NCI-H2196 treated with DMSO at 0.1 percent for 48 hours (cell line): ENCODE data around the gene FKBP10.
A peak's percentile ranks its signal among the peaks of the same experiment; 100 is the strongest.
"Not testable (repeated sequence)": the region's sequence is repeated elsewhere in the genome, so short reads cannot be mapped to it uniquely, and the experiment has no call there.

Source experiments
- DNase-seq: peaks from one replicate; lab custom pipeline; 2025; ENCODE audit not compliant: unreplicated experiment; lab: John Stamatoyannopoulos, UW

The FKBP10 gene, protein sequence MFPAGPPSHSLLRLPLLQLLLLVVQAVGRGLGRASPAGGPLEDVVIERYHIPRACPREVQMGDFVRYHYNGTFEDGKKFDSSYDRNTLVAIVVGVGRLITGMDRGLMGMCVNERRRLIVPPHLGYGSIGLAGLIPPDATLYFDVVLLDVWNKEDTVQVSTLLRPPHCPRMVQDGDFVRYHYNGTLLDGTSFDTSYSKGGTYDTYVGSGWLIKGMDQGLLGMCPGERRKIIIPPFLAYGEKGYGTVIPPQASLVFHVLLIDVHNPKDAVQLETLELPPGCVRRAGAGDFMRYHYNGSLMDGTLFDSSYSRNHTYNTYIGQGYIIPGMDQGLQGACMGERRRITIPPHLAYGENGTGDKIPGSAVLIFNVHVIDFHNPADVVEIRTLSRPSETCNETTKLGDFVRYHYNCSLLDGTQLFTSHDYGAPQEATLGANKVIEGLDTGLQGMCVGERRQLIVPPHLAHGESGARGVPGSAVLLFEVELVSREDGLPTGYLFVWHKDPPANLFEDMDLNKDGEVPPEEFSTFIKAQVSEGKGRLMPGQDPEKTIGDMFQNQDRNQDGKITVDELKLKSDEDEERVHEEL

DNA sequence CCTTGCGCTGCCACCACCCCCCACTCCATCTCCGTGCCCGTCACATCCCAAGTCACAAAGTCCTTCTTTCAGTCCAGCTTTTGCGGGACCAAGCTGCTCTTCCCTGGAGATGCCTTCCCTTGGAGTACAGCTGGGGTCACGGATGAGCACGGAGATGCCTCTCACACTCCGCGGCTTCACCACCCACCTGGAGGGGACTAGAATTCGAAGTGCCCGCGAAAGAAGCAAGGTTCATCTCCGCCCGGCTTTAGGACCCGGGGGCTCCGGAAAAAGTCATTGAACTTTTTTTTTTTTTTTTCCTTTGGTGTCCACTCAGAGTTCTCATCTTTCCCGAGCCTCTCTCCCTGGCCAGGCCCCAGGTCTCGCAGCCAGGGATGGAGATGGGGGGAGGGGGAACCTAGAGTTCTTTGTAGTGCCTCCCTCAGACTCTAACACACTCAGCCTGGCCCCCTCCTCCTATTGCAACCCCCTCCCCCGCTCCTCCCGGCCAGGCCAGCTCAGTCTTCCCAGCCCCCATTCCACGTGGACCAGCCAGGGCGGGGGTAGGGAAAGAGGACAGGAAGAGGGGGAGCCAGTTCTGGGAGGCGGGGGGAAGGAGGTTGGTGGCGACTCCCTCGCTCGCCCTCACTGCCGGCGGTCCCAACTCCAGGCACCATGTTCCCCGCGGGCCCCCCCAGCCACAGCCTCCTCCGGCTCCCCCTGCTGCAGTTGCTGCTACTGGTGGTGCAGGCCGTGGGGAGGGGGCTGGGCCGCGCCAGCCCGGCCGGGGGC is at the start of gene FKBP10:
Gene FKBP10, plus strand, starts transcription at position 624 of the 771 bp plus-strand sequence. Its CDS starts 31 bp downstream, at position 655.
- peak; percentile 11 for DNase-seq

DNA sequence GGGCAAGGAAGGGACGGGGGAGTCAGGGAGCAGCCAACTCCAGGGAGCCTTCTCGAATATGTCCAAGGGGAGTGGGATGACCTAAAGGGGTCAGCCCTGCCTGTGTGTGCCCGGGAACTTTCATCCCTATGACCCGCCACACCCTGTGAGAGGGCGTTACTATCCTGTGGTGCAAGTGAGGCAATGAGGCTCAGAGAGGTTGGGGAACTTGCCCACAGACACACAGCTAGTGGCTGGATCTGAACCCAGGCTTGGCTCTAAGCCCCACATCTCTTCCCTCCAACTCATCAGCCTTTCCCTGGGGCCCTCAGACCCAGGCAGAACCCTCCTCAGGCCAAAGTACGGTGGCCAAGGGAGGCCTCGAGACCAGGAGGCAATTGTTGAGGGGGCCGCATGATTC is 49.5 kb upstream of the FKBP10 start:
- DNase-seq: no peak

DNA sequence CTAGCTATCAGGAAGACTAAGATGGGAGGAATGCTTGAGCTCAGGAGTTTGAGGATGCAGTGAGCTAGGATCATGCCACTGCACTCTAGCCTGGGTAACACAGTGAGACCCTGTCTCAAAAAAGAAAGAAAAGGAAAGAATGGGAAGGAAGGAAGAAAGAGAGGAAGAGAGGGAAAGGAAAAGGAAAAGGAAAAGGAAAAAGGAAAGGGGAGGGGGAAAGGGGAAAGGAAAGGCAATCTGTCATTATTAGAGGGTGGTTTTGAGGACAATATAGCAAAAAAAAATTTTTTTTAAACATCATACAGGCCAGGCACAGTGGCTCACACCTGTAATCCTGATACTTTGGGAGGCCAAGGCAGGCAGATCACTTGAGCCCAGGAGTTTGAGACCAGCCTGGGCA is 46.7 kb upstream of the FKBP10 start:
- no peak for DNase-seq

DNA sequence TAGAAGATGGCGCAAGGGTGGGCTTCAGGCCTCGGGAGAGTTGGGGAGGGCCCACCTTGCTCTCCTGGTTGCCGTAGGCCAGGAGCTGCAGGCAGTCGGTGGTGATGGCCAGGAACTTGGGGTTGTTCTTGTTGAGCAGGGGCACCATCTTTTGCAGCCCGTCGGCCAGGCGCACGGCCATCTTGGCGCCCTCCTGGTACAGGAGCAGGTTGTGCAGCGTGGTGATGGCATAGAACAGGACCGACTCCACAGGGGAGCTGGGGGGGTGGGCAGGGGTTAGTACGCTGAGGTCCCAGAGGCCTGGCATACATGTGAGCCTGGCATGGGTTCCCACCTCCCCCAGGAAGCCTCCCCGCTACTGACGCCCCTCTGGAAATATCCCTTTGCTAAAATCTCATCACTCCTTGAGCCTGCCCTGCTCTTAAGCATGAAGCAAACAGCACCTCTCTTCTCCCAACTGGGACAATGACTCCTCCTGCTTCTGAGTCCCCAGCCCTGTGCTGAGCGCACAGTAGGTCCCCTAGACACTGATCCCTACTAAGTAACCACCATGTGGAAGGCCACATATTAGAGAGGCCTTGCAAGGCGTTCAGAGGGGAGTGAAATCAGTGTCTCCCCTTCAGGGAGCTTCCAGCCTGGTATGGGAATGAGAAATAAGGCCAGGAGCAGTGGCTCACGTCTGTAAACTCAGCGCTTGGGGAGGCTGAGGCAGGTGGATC is 45.3 kb upstream of the FKBP10 start:
- DNase-seq: no peak

DNA sequence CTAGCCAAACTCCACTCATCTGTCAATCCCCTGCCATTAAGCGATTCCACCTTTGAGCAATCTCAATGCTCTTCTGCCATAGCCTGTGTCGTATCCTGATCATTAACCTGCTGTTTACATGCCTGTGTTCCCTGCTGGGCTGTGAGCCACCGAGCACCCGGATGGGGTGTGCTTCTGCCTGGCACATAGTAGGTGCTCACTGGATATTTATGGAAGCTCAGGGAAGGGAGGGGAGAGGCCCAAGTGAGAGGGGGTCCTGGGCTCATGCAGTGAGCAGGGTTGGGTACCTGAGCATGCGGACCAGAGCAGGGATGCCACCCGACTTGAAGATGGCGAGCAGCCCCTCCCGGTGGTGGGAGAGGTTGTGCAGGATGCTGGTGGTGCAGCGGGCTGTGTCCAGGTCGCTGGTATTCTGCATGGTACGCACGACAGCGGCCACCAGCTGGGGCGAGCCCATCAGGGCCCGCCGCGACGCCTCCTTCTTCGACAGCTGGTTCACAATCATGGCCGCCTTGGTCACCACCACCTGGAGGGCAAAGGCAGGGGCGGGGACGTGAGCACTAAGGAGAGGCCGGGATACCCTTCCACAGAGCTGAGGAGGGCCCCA is 44.0 kb upstream of the FKBP10 start:
- no peak for DNase-seq

DNA sequence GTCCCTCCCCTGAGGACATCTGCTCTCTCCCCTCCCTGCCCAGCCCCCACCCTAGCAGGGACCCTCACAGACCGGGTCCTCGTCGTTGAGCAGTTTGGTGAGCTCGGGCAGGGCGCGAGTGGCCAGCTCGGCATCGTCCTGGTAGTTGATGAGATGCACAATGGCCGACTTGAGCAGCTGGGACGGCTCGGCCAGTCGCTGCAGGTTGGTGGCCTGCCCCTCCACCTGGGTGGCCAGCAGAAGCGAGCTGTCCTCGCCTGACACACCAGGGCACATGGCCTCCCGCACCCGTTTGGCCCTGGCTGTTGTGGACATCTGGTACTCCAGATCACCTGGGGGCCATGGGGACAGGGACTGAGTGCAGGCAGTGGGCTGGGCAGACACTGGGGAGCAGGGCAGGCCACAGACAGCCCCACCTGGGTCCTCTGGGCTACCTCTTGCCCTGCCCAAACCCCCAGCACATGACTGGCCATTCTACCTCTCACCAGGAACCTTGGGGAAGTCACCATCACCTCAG is 43.4 kb upstream of the FKBP10 start:
- DNase-seq: no peak

DNA sequence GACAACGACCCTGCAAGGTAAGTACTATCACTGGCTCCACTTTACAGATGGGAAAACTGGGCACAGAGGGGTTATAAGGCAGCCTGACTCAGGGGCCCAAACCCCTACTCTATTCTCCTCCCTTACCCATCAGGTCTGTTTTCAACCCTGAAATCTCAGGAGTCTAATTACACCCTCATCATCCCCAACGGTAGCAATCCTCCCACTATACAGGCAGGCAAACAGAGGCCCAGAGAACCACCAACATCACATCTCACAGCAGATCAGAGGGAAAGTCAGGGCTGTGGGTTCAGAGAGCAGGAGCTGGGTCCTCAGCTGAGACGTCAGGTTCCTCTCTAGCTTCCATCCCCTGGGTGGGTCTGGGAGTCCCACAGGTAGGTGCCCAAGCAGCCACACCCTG is 42.8 kb upstream of the FKBP10 start:
- DNase-seq: no peak

DNA sequence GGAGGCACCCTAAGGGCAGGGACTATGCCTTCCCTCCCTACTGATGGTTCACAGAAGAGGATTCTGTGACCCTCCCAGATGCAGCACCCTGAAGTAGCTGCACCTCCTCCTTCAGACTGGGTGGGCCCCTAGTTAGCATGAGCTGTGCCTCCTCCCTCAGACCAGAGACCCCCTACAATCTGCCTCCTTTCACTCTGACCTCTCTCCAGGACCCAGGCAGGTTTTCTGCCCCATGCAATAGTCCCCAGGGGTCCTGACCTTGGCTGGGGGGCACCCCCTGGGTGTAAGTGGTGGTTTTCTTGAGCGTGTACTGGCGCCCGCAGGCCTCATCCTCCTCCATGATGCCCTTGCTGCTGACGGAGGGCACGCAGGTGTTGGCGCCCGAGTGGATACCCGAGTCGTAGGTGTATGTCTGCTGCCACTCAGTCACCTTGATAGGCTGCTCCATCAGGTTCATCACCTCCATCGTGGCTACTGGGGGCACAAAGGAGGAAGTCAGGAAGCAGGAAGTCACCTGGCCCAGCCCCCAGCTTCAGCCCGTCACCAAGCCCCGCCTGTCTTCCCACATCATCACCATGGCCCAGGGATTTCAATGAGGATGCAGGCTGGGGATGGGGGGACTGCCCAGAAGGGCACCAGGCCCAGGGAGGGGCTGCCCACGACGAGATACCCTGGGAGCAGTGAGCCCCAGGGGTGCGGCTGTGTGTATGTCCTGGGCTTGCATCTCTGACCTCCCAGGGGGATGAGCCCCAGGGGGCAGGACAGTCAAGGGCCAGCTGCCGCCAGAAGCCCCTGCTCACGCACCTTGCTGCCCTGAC is 41.2 kb upstream of the FKBP10 start:
- DNase-seq: no peak

DNA sequence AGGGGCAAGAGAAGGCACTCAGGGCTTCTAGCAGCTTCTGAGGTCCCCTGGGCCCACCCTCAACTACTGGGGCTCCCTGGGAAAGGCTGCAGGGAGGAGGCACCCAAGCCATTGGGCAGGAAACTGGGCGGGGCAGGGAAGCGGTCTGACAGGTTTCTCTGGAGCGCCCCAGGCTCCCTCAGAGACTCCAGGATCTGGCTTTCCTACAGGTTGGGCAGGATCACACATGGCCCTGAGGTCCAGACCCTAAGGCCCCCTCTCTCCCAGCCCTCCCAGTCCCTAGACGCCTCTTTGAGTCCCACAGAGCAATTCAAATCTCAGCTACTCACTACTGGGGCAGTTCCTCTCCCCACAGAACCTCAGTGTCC is 40.6 kb upstream of the FKBP10 start:
- DNase-seq: no peak

DNA sequence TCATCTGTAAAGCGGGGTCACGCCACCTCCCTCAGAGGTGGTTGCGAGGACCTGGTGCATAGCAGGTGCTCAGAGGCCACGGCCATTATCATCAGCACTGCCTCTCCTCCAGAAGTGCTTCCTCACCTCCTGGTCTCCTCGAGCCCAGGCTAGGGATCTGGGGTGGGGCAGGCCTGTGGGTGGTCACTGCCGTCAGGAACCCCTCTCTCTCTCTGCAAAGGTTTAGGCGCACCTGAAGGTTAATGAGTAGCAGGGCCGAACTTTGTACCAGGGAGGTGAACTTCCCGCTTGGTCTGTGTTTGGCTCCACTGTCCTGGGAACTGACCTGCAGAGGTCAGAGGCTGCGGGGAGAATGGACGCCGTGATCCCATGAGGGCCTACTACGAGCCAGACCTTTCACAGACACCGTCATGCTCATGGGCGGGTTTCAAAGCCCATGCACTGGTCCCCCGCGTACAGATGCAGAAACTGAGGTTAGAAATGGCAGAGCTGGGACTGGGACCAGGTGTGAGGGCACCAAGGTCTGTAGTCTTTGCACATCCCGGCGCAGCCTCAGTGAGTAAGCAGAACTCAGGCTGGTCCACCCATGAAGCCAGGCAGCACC is 40.1 kb upstream of the FKBP10 start:
- no peak for DNase-seq

DNA sequence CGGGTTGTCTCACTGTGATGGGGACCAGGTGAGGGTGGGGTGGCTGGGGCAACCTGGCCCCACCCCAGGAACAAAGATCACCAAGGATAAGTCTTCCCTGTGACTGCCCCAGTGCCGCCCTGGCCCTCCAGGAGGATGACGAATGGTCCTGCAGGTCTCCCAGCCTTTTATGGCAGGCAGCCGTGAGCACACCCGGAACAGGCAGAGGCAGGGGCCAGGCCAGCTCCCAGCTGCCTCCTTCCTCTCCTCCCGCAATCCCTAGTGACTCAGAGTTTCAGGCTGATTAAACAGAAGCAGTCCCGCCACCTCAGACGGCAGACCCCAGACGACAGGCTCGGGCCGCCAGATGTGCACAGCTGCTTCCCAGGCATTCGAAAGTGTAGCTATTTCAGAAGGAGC is 39.6 kb upstream of the FKBP10 start:
- DNase-seq: no peak

DNA sequence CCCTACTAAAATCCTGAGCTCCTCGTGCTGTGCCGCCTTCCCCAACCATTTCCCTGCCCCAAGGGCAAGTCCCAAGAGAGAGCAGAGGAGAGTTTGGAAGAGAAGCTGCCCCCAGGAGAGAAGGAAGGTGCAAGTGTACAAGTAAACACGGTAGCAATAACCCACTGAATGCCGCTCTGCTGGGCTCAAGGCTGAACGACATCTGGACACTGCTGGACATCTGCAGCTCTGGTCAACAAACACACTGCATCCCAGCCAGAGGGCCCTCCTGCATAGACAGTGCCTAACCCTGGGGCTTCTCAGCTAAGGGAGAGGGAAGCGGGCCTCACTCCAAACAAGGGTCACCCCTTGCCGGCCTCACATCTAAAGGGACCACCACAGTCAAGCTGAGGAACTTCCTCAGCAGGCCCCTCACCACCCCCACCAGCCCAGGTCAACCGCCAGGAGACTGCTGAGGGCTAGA is 39.0 kb upstream of the FKBP10 start:
- no peak for DNase-seq

DNA sequence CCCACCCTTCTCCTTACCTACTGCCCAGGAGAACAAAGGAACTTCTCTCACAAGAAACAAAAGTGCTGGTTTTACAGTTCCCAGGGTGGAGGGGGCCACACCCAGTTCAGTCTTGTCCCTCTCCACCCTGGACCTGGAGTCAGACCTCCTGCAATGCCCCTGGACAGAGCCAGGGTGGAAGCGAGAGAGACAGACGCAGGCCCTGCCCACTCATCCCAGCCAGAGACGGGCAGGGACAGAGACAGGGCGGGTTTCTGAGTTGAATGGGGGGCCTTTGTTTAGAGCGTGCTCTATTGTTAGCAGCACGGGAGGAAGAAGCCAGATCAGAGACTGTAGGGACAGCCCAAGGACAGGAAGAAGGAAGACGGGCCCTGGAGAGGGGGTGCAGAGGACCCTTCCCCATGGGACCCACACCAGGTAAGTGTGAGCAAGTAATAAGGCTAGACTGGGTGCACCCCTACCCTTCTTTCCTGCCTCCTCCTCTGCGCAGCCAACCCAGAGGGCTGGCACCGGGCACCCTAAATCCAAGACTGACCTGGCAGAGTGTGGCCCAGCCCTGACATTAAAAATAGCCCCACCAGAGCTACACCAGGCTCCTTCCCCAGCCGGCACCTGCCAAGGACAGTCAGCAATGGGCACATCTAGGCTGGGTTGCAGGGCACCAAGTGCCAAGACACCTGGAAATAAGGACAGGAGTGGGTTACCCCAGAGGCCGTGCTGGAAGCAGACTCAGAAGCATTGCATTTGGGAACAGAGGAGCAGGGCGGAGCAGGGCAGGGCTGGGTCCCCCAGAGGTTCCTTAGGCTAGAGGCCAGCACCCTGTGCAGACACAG is 37.2 kb upstream of the FKBP10 start:
- DNase-seq: no peak

DNA sequence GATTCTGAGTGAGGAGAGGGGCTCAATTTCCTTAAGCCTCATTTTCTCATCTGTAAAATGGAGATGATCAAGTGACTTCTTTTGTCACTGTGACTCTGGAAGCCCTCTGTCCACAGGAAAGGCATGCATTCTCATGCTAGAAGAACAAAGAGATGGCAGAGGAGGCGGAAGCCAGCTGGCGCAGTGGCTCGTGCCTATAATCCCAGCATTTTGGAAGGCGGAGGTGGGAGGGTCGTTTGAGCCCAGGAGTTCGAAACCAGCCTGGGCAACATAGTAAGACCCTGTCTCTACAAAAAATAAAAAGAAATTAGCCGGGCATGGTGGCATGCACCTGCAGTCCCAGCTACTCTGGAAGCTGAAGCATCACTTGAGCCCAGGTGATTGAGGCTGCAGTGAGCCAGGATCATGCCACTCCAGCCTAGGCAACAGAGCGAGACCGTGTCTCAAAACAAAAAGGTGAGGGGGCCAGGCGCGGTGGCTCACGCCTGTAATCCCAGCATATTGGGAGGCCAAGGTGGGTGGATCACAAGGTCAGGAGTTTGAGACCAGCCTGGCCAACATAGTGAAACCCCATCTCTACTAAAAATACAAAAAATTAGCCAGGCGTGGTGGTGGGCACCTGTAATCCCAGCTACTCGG is 36.4 kb upstream of the FKBP10 start:
- DNase-seq: not testable (repeated sequence)

DNA sequence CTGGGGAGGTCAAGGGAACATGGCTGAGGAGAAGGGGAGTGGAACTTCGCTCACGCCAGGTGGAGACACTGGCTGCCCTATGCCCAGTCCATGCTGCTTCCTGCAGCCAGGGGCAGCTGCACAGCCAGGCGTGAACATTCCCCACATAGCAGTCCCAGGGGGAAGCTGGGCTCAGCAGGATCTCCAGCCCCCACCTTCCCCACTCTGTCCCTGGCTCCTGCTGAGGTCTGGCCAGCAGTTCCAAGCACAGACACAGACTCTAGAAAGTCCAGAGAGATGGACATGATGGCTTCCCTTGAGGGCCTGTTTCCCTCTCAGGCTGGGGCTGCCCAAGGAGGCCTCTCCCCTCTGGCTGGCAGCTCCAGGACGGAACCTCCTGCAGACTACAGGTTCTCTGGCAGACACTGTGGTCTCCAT is 35.6 kb upstream of the FKBP10 start:
- no peak for DNase-seq

DNA sequence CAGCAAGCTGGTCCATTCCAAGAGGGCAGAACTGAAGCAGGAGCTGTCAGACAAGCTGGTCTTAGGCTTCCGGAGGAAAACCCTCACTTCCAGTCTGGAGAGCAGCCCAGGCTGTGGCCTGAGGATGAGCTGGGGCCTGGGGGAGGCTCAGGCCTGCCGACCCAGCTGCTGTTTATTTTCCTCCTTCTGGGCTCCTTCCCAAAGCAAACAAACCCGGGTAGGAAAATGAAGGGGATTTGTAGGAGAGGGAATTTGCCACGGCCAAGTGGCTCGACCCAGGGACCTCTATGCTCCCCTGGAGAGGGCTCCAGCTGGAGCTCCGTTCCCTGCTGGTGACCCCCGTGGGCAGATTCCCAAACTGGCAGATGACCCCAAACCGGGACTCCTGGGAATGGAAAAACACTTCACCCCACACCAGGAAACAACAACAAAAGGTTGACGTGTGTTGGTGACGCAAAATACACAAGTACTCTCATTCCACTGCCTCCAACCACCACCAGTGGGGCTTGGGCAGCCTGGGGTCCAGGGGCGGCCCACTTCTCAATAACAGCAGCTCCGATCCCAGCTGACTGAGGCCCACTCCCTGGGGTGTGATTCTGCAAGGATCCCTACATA is 35.1 kb upstream of the FKBP10 start:
- DNase-seq: peak; percentile 62

DNA sequence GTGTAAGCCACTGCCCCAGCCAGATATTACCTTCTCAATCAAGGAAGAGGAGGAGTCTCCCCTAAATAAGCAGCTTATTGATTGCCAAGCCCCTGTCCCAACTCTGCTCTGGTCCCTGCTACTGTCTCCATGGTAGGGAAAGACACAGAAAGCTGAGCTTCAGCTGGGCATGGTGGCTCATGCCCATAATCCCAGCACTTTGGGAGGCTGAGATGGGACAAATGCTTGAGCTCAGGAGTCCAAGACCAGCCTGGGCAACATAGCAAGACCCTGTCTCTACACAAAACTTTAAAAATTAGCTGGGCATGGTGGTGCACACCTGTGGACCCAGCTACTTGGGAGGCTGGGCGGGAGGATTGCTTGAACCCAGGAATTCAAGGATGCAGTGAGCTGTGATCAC is 32.9 kb upstream of the FKBP10 start:
- no peak for DNase-seq
